Colonic mucosa (tissue), 4 donors: ENCODE results near the gene TREML2. TPM values are rescaled to one million over a fixed set of nuclear protein-coding genes. Genes with fewer than 3 reads are reported as not detected.

Experiments
- DNase-seq: peaks from one replicate; pipeline ENCODE4 v3.0.0-alpha.2; 2020
- H3K27ac ChIP-seq: fragments of 200-600 bp; one replicate; pipeline ENCODE4 v1.8.0; 2021
- H3K27me3 ChIP-seq: fragments of 200-600 bp; one replicate; pipeline ENCODE4 v1.8.0; 2021
- H3K36me3 ChIP-seq: fragments of 200-600 bp; one replicate; pipeline ENCODE4 v1.8.0; 2021
- H3K4me1 ChIP-seq: fragments of 200-600 bp; one replicate; pipeline ENCODE4 v1.8.0; 2021; ENCODE audit warnings: mild to moderate bottlenecking
- H3K4me3 ChIP-seq: fragments of 200-600 bp; one replicate; pipeline ENCODE4 v1.8.0; 2021
- H3K9ac ChIP-seq, 2 donors: one replicate each; pipeline ENCODE4 v1.7.0; 2013; ENCODE audit warnings: control low read depth in 2 of 2, low read depth in 2 of 2, low read length in 2 of 2
- H3K9me3 ChIP-seq: fragments of 200-600 bp; one replicate; pipeline ENCODE4 v1.8.0; 2021
- CTCF ChIP-seq: fragments of 200-600 bp; IDR thresholded peaks from one replicate; pipeline ENCODE4 v1.8.0; 2022; ENCODE audit warnings: antibody characterized with exemption, mild to moderate bottlenecking
- intact Hi-C: fragments of 100-400 bp; cut with DNase I; formaldehyde crosslinking; loops from one replicate; pipeline ENCODE4 v1.14.1; 2022
- total RNA-seq, 2 donors: library from RNA; stranded (reverse); fragmentation: NEBNext Ultra II Directional in 1 of 2; extraction: Animal tissue kit (Norgen Biotek cat#: 25700) in 1 of 2; gene quantifications; one replicate each; pipeline ENCODE4 v1.2.1, GENCODE V29; 2021
- donor health status: healthy.
- donor health status: DM: no; HTN: no; CAD: no.
- donor health status: DM: no; HTN: no; CAD: no.

TREML2 gene
- total RNA-seq, 2 donors from 2014 or later, result 0.11 TPM; not detected in 1

- DNase-seq, result no peak
- no peaks in the 10 kb centered on the region for H3K36me3 ChIP-seq
- H3K27me3 ChIP-seq, result no peaks in the 10 kb centered on the region
- H3K4me3 ChIP-seq, result no peak within 1 kb of the TSS
- intact Hi-C loops, result no loop called here
- no peaks in the 10 kb centered on the region for H3K4me1 ChIP-seq
- no peaks in the 10 kb centered on the region for H3K9me3 ChIP-seq
- H3K27ac ChIP-seq, result no peak within 1 kb of the TSS
- TF ChIP-seq CTCF, result no peak
- H3K9ac ChIP-seq, result no peak within 1 kb of the TSS
These were observed 27.1 kb upstream of the TREML2 start, which contains the start of gene TREML4 for GRCh38 chr6:41228096-41228495. Gene TREML4, plus strand, starts transcription at chr6:41228349. Its CDS starts 79 bp downstream, at chr6:41228428.

DNA sequence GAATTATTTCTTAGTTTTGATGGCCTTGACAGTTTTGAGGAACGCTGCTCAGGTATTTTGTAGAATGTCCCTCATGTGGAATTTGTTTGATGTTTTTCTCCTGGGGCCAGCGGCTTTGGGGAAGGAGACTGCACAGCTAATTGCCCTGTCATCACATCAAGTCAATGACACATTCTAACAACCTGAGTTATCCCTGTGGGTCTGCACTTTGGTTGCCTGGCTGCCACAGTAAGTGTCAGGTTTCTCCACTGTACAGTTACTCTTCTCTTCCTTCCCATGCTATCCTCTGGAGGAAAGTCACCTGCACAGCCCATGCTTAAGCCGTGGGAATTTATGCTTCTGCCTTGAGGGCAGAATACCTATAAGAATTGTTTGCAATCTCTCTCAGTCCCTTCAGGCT, 25.8 kb upstream of the TREML2 start:
- Histone ChIP-seq H3K27me3 (no peaks in the 10 kb centered on the region), H3K4me3 (no peak overlapping the region), H3K9ac (no peak overlapping the region), H3K36me3 (no peaks in the 10 kb centered on the region), H3K4me1 (no peaks in the 10 kb centered on the region), H3K27ac (no peak overlapping the region), H3K9me3 (no peaks in the 10 kb centered on the region)
- intact Hi-C loops, result no loop called here
- no peak for DNase-seq
- no peak for TF ChIP-seq CTCF

DNA sequence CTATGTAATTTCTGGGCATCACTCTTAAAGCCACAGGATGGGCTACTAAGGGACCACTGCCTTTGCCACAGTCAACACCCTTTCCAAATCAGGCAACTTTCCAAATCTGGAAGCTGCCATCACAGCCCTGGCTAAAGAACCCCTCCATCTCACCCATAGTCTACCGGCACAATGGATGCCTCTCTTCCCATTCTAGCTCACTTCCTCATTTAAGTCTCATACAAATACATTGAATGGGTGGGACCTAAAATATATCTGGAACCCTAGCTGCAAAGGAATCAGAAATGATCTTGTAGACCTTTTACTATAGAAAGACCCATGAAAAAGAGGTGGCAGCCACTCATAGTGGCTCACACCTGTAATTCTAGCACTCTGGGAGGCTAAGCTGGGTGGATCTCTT, 23.9 kb upstream of the TREML2 start:
- H3K36me3 ChIP-seq, result no peaks in the 10 kb centered on the region
- H3K27ac ChIP-seq, result no peak overlapping the region
- no peak overlapping the region for H3K4me3 ChIP-seq
- no peaks in the 10 kb centered on the region for H3K27me3 ChIP-seq
- no peak for TF ChIP-seq CTCF
- intact Hi-C loops, result no loop called here
- no peaks in the 10 kb centered on the region for H3K9me3 ChIP-seq
- H3K4me1 ChIP-seq, result no peaks in the 10 kb centered on the region
- DNase-seq, result no peak
- no peak overlapping the region for H3K9ac ChIP-seq

DNA sequence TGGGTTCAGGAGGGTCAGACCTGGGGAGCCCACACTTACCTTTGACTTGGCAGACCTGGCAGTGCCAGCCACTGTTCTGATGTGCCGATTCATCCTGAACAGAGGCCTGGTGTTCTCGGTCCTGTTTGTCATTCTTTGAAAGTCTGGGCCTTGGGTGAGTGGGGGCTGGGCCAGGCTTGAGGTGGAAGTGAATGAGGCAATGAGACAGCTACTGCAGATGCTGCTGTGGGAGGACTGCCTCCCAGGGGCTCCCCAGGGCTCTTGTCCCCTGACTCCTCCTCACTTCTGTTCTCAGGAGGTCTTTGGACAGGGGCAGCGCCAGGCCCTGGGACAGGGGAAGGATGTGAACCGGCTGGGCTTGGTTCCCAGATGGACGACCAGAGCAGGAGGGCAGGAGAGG, 21.6 kb upstream of the TREML2 start:
- H3K9ac ChIP-seq, result no peak overlapping the region
- no peaks in the 10 kb centered on the region for H3K27me3 ChIP-seq
- no peak for DNase-seq
- no peak overlapping the region for H3K27ac ChIP-seq
- no peaks in the 10 kb centered on the region for H3K9me3 ChIP-seq
- H3K36me3 ChIP-seq, result no peaks in the 10 kb centered on the region
- TF ChIP-seq CTCF, result no peak
- H3K4me1 ChIP-seq, result no peaks in the 10 kb centered on the region
- H3K4me3 ChIP-seq, result no peak overlapping the region
- intact Hi-C loops, result no loop called here

GRCh38 chr6:41222045-41222444, 21.1 kb upstream of the TREML2 start:
- H3K9ac ChIP-seq, result no peak overlapping the region
- H3K4me1 ChIP-seq, result no peaks in the 10 kb centered on the region
- H3K9me3 ChIP-seq, result no peaks in the 10 kb centered on the region
- H3K27me3 ChIP-seq, result no peaks in the 10 kb centered on the region
- H3K36me3 ChIP-seq, result no peaks in the 10 kb centered on the region
- no peak overlapping the region for H3K4me3 ChIP-seq
- DNase-seq, result no peak
- TF ChIP-seq CTCF, result no peak
- intact Hi-C loops, result no loop called here
- no peak overlapping the region for H3K27ac ChIP-seq

DNA sequence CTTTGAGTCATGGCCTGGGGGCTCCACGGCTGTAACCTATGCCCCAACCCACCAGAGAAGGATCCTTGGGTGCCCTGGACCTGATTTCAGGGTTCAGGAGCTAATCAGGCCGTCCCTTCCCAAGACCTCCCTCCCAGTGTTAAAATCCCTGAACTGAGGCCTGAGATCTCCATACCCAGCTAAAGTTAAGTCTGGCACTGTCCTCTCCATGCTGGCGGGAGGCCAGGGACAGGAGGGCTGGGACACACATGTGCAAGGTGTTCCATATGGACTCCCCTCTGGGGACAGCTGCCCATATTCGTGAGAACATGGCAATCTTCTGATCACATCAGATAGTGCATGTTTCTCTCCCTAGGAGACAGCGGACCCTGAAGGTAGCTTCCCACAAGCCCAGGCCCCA, 15.7 kb upstream of the TREML2 start:
- Histone ChIP-seq H3K9me3 (no peaks in the 10 kb centered on the region), H3K36me3 (no peaks in the 10 kb centered on the region), H3K27ac (no peak overlapping the region), H3K4me3 (no peak overlapping the region), H3K4me1 (no peaks in the 10 kb centered on the region), H3K27me3 (no peaks in the 10 kb centered on the region), H3K9ac (no peak overlapping the region)
- intact Hi-C loops, result no loop called here
- no peak for TF ChIP-seq CTCF
- no peak for DNase-seq
